ENCODE measurements around the gene GRIK4. TPM values are rescaled to one million over a fixed set of nuclear protein-coding genes. Genes with fewer than 3 reads are reported as not detected.
A peak's percentile ranks its signal among the peaks of the same experiment; 100 is the strongest.

GRIK4 gene
- polyA plus RNA-seq, 2 donors = 0.09 to 0.12 TPM

GRCh38 chr11:120505801-120506425, 5.6 kb upstream of the GRIK4 start:
- Histone ChIP-seq H3K27ac (ENCODE audit: low read depth in 2 of 2, low read length in 1 of 2) (no peak overlapping the region), H3K27me3 (ENCODE audit: control insufficient read depth in 1 of 2, insufficient read depth in 2 of 2, low read length in 2 of 2) (no peaks in the 10 kb centered on the region), H3K9me3 (ENCODE audit: control insufficient read depth in 2 of 2, insufficient read depth in 1 of 2, low read depth in 1 of 2, low read length in 1 of 2) (no peaks in the 10 kb centered on the region), H3K4me1 (ENCODE audit: control insufficient read depth in 2 of 2, insufficient read depth in 2 of 2, low read length in 1 of 2) (no peaks in the 10 kb centered on the region), H3K4me3 (ENCODE audit: low read depth in 1 of 2, low read length in 2 of 2) (no peak overlapping the region), H3K36me3 (ENCODE audit: control insufficient read depth in 2 of 2, insufficient read depth in 2 of 2, low read length in 1 of 2) (no peaks in the 10 kb centered on the region)
- 81 to 91% methylated on average over 7 of the region's 7 CpGs for WGBS, 2 donors

GRCh38 chr11:120509346-120510053, 2.0 kb upstream of the GRIK4 start:
- Histone ChIP-seq H3K27me3 (ENCODE audit: control insufficient read depth in 1 of 2, insufficient read depth in 2 of 2, low read length in 2 of 2) (no peaks in the 10 kb centered on the region), H3K4me1 (ENCODE audit: control insufficient read depth in 2 of 2, insufficient read depth in 2 of 2, low read length in 1 of 2) (no peaks in the 10 kb centered on the region), H3K36me3 (ENCODE audit: control insufficient read depth in 2 of 2, insufficient read depth in 2 of 2, low read length in 1 of 2) (no peaks in the 10 kb centered on the region), H3K27ac (ENCODE audit: low read depth in 2 of 2, low read length in 1 of 2) (no peak overlapping the region), H3K4me3 (ENCODE audit: low read depth in 1 of 2, low read length in 2 of 2) (no peak overlapping the region), H3K9me3 (ENCODE audit: control insufficient read depth in 2 of 2, insufficient read depth in 1 of 2, low read depth in 1 of 2, low read length in 1 of 2) (no peaks in the 10 kb centered on the region)
- WGBS, 2 donors = 83% methylated on average over 7 of the region's 7 CpGs

- H3K9me3 ChIP-seq (ENCODE audit: control insufficient read depth in 2 of 2, insufficient read depth in 1 of 2, low read depth in 1 of 2, low read length in 1 of 2) = no peaks in the 10 kb centered on the region
- H3K27me3 ChIP-seq (ENCODE audit: control insufficient read depth in 1 of 2, insufficient read depth in 2 of 2, low read length in 2 of 2) = no peaks in the 10 kb centered on the region
- no peak overlapping the region for H3K4me3 ChIP-seq (ENCODE audit: low read depth in 1 of 2, low read length in 2 of 2)
- no peaks in the 10 kb centered on the region for H3K4me1 ChIP-seq (ENCODE audit: control insufficient read depth in 2 of 2, insufficient read depth in 2 of 2, low read length in 1 of 2)
- H3K27ac ChIP-seq (ENCODE audit: low read depth in 2 of 2, low read length in 1 of 2) = no peak overlapping the region
- no peaks in the 10 kb centered on the region for H3K36me3 ChIP-seq (ENCODE audit: control insufficient read depth in 2 of 2, insufficient read depth in 2 of 2, low read length in 1 of 2)
- WGBS, 2 donors = 60 to 63% methylated on average over 20 of the region's 20 CpGs
Measured at GRCh38 chr11:120510406-120511115, 987 bp upstream of the GRIK4 start.

GRCh38 chr11:120511820-120512738, 531 bp downstream of the GRIK4 start:
- Histone ChIP-seq H3K27ac (ENCODE audit: low read depth in 2 of 2, low read length in 1 of 2) (no peak overlapping the region), H3K27me3 (ENCODE audit: control insufficient read depth in 1 of 2, insufficient read depth in 2 of 2, low read length in 2 of 2) (no peaks in the 10 kb centered on the region), H3K36me3 (ENCODE audit: control insufficient read depth in 2 of 2, insufficient read depth in 2 of 2, low read length in 1 of 2) (no peaks in the 10 kb centered on the region), H3K9me3 (ENCODE audit: control insufficient read depth in 2 of 2, insufficient read depth in 1 of 2, low read depth in 1 of 2, low read length in 1 of 2) (no peaks in the 10 kb centered on the region), H3K4me1 (ENCODE audit: control insufficient read depth in 2 of 2, insufficient read depth in 2 of 2, low read length in 1 of 2) (peaks cover 0 to 3% of the 10 kb centered on the region in 2 donors), H3K4me3 (ENCODE audit: low read depth in 1 of 2, low read length in 2 of 2) (peak overlapping the region; percentile 15 to 61)
- 10 to 19% methylated on average over 34 to 73 of the region's 73 CpGs for WGBS, 2 donors

GRCh38 chr11:120512739-120513435, 1.3 kb downstream of the GRIK4 start:
- Histone ChIP-seq H3K27ac (ENCODE audit: low read depth in 2 of 2, low read length in 1 of 2) (no peak overlapping the region), H3K9me3 (ENCODE audit: control insufficient read depth in 2 of 2, insufficient read depth in 1 of 2, low read depth in 1 of 2, low read length in 1 of 2) (no peaks in the 10 kb centered on the region)
- WGBS, 2 donors = 66 to 77% methylated on average over 22 of the region's 22 CpGs

GRCh38 chr11:120513436-120514315, 2.1 kb downstream of the GRIK4 start:
- 75 to 81% methylated on average over 19 of the region's 19 CpGs for whole genome bisulfite sequencing, 2 donors
- H3K27me3 ChIP-seq (ENCODE audit: control insufficient read depth in 1 of 2, insufficient read depth in 2 of 2, low read length in 2 of 2) = no peaks in the 10 kb centered on the region
- no peaks in the 10 kb centered on the region for H3K9me3 ChIP-seq (ENCODE audit: control insufficient read depth in 2 of 2, insufficient read depth in 1 of 2, low read depth in 1 of 2, low read length in 1 of 2)
- no peak overlapping the region for H3K27ac ChIP-seq (ENCODE audit: low read depth in 2 of 2, low read length in 1 of 2)
- H3K36me3 ChIP-seq (ENCODE audit: control insufficient read depth in 2 of 2, insufficient read depth in 2 of 2, low read length in 1 of 2) = no peaks in the 10 kb centered on the region
- peaks cover 3 to 4% of the 10 kb centered on the region in 2 donors for H3K4me1 ChIP-seq (ENCODE audit: control insufficient read depth in 2 of 2, insufficient read depth in 2 of 2, low read length in 1 of 2)
- no peak overlapping the region for H3K4me3 ChIP-seq (ENCODE audit: low read depth in 1 of 2, low read length in 2 of 2)

More at GRCh38 chr11:120512739-120513435, 1.3 kb downstream of the GRIK4 start:
- H3K27me3 ChIP-seq (ENCODE audit: control insufficient read depth in 1 of 2, insufficient read depth in 2 of 2, low read length in 2 of 2) = no peaks in the 10 kb centered on the region
- H3K4me3 ChIP-seq (ENCODE audit: low read depth in 1 of 2, low read length in 2 of 2) = no peak overlapping the region
- H3K4me1 ChIP-seq (ENCODE audit: control insufficient read depth in 2 of 2, insufficient read depth in 2 of 2, low read length in 1 of 2) = peaks cover 3 to 4% of the 10 kb centered on the region in 2 donors
- H3K36me3 ChIP-seq (ENCODE audit: control insufficient read depth in 2 of 2, insufficient read depth in 2 of 2, low read length in 1 of 2) = no peaks in the 10 kb centered on the region

GRCh38 chr11:120514541-120515121, 3.1 kb downstream of the GRIK4 start:
- WGBS, 2 donors = 86 to 87% methylated on average over 14 of the region's 14 CpGs
- H3K4me3 ChIP-seq (ENCODE audit: low read depth in 1 of 2, low read length in 2 of 2) = no peak overlapping the region
- peaks cover 3 to 4% of the 10 kb centered on the region in 2 donors for H3K4me1 ChIP-seq (ENCODE audit: control insufficient read depth in 2 of 2, insufficient read depth in 2 of 2, low read length in 1 of 2)
- H3K27me3 ChIP-seq (ENCODE audit: control insufficient read depth in 1 of 2, insufficient read depth in 2 of 2, low read length in 2 of 2) = no peaks in the 10 kb centered on the region
- no peak overlapping the region for H3K27ac ChIP-seq (ENCODE audit: low read depth in 2 of 2, low read length in 1 of 2)
- no peaks in the 10 kb centered on the region for H3K9me3 ChIP-seq (ENCODE audit: control insufficient read depth in 2 of 2, insufficient read depth in 1 of 2, low read depth in 1 of 2, low read length in 1 of 2)
- H3K36me3 ChIP-seq (ENCODE audit: control insufficient read depth in 2 of 2, insufficient read depth in 2 of 2, low read length in 1 of 2) = no peaks in the 10 kb centered on the region

GRCh38 chr11:120515186-120515723, 3.7 kb downstream of the GRIK4 start:
- Histone ChIP-seq H3K36me3 (ENCODE audit: control insufficient read depth in 2 of 2, insufficient read depth in 2 of 2, low read length in 1 of 2) (no peaks in the 10 kb centered on the region), H3K9me3 (ENCODE audit: control insufficient read depth in 2 of 2, insufficient read depth in 1 of 2, low read depth in 1 of 2, low read length in 1 of 2) (no peaks in the 10 kb centered on the region), H3K4me3 (ENCODE audit: low read depth in 1 of 2, low read length in 2 of 2) (no peak overlapping the region), H3K4me1 (ENCODE audit: control insufficient read depth in 2 of 2, insufficient read depth in 2 of 2, low read length in 1 of 2) (peaks cover 3 to 4% of the 10 kb centered on the region in 2 donors), H3K27ac (ENCODE audit: low read depth in 2 of 2, low read length in 1 of 2) (no peak overlapping the region), H3K27me3 (ENCODE audit: control insufficient read depth in 1 of 2, insufficient read depth in 2 of 2, low read length in 2 of 2) (no peaks in the 10 kb centered on the region)
- WGBS, 2 donors = 77 to 88% methylated on average over 7 of the region's 7 CpGs
